Brain microvascular endothelial cell (primary cell): ENCODE data around the gene PIMREG.

Source experiments
- DNase-seq: peaks from one replicate; pipeline ENCODE4 v3.0.0-alpha.2; 2020
- H3K27ac ChIP-seq: fragments of 250-450 bp; sonication (Bioruptor Pico); 2 replicates; pipeline ENCODE4 v1.5.1; 2020; ENCODE audit warnings: mild to moderate bottlenecking, moderate library complexity
- H3K27me3 ChIP-seq: fragments of 250-450 bp; sonication (Bioruptor Pico); replicated peaks from 2 replicates; pipeline ENCODE4 v1.5.1; 2020; ENCODE audit warnings: mild to moderate bottlenecking
- H3K36me3 ChIP-seq: fragments of 250-450 bp; sonication (Bioruptor Pico); replicated peaks from 2 replicates; pipeline ENCODE4 v1.5.1; 2020; ENCODE audit warnings: mild to moderate bottlenecking
- H3K4me3 ChIP-seq: 2 replicates; pipeline ENCODE4 v1.5.1; 2011; ENCODE audit warnings: low read depth, mild to moderate bottlenecking, control low read depth, low read length, moderate library complexity
- CTCF ChIP-seq: IDR thresholded peaks from 2 replicates; pipeline ENCODE4 v1.5.1; 2011; ENCODE audit warnings: low read depth, mild to moderate bottlenecking, moderate library complexity, low read length, control low read depth, inconsistent platforms; ENCODE audit errors: missing control alignments
- in situ Hi-C: cut with HindIII; loops from 2 replicates; pipeline ENCODE4 v1.10.0; 2017; ENCODE audit warnings: low sequenced_read_pairs, low pct_ligation_motif_present

PIMREG gene

GRCh38 chr17:6474906-6475305 lies 30.7 kb downstream of the PIMREG start:
- TF ChIP-seq CTCF = no peak
- no peaks in the 10 kb centered on the region for H3K27me3 ChIP-seq
- DNase-seq = no peak
- H3K4me3 ChIP-seq = no peak overlapping the region
- no peaks in the 10 kb centered on the region for H3K36me3 ChIP-seq
- no peak overlapping the region for H3K27ac ChIP-seq
- in situ Hi-C loops = no loop called here

- no peak for DNase-seq
- TF ChIP-seq CTCF = no peak
- no peak overlapping the region for H3K27ac ChIP-seq
- no peaks in the 10 kb centered on the region for H3K27me3 ChIP-seq
- H3K36me3 ChIP-seq = no peaks in the 10 kb centered on the region
- in situ Hi-C loops = no loop called here
- no peak overlapping the region for H3K4me3 ChIP-seq
These were observed 31.2 kb downstream of the PIMREG start for GRCh38 chr17:6475411-6475810.

- Histone ChIP-seq H3K36me3 (no peaks in the 10 kb centered on the region), H3K4me3 (no peak overlapping the region), H3K27ac (no peak overlapping the region), H3K27me3 (no peaks in the 10 kb centered on the region)
- no peak for TF ChIP-seq CTCF
- in situ Hi-C loops = no loop called here
- no peak for DNase-seq
These were observed 32.0 kb downstream of the PIMREG start for GRCh38 chr17:6476076-6476809.

GRCh38 chr17:6476810-6477179 lies 32.5 kb downstream of the PIMREG start:
- no peaks in the 10 kb centered on the region for H3K36me3 ChIP-seq
- H3K4me3 ChIP-seq = no peak overlapping the region
- H3K27ac ChIP-seq = no peak overlapping the region
- no peak for TF ChIP-seq CTCF
- in situ Hi-C loops = no loop called here
- no peaks in the 10 kb centered on the region for H3K27me3 ChIP-seq
- no peak for DNase-seq

- Histone ChIP-seq H3K4me3 (no peak overlapping the region), H3K27ac (no peak overlapping the region), H3K27me3 (no peaks in the 10 kb centered on the region), H3K36me3 (no peaks in the 10 kb centered on the region)
- TF ChIP-seq CTCF = no peak
- in situ Hi-C loops = no loop called here
- DNase-seq = no peak
These were observed 33.7 kb downstream of the PIMREG start for GRCh38 chr17:6477831-6478383.

GRCh38 chr17:6478486-6478885 lies 34.2 kb downstream of the PIMREG start:
- Histone ChIP-seq H3K36me3 (no peaks in the 10 kb centered on the region), H3K4me3 (no peak overlapping the region), H3K27ac (no peak overlapping the region), H3K27me3 (no peaks in the 10 kb centered on the region)
- in situ Hi-C loops = no loop called here
- no peak for DNase-seq
- no peak for TF ChIP-seq CTCF
